Endothelial cell of umbilical vein (primary cell): Measurements from ENCODE around the gene NEK8. TPM values are rescaled to one million over a fixed set of nuclear protein-coding genes. Genes with fewer than 3 reads are reported as not detected.

Source experiments
- BruUV-seq: library from RNA; stranded (reverse); fragments of 400-500 nt; replicated peaks from 2 replicates; lab custom pipeline; 2021; lab: Mats Ljungman, UMichigan
- CTCF ChIA-PET: fragments of 300-600, 350-600 bp; sonication (Branson Sonifier 250); formaldehyde crosslinking; loops from one replicate; lab custom pipeline; 2021; ENCODE audit warnings: antibody characterized with exemption, inconsistent platforms; lab: Charles Lee
- POLR2A ChIA-PET: fragments of 300-600, 350-600 bp; sonication (Branson Sonifier 250); formaldehyde crosslinking; loops from one replicate; lab custom pipeline; 2021; ENCODE audit warnings: antibody characterized with exemption, inconsistent platforms; lab: Charles Lee
- DNase-seq: peaks from one replicate; pipeline ENCODE4 v3.0.0-alpha.2; 2011; ENCODE audit warnings: low read depth, low spot score
- FAIRE-seq: peaks from 2 replicates; lab custom pipeline; 2011; peaks lifted over from hg19 to GRCh38; lab: Jason Lieb, UNC
- H2AFZ ChIP-seq: 2 replicates; pipeline ENCODE4 v1.6.0; 2012; ENCODE audit warnings: low read depth, low read length, control low read depth, inconsistent platforms
- H3K27ac ChIP-seq: 2 replicates; pipeline ENCODE4 v1.5.1; 2011; ENCODE audit warnings: low read depth, mild to moderate bottlenecking, control low read depth, low read length, moderate library complexity; ENCODE audit not compliant: insufficient read depth
- H3K27me3 ChIP-seq, 2 experiments: 2 replicates each; pipeline versions ENCODE4 v1.6.0 to v1.6.1; 2011; ENCODE audit warnings: low read length in 2 of 2, mixed read lengths in 1 of 2; ENCODE audit not compliant: control insufficient read depth in 2 of 2, insufficient read depth in 2 of 2
- H3K36me3 ChIP-seq, 2 experiments: 2 replicates in 1 of 2; 3 replicates in 1 of 2; pipeline ENCODE4 v1.5.1; 2011; ENCODE audit warnings: low read length in 2 of 2, mild to moderate bottlenecking in 1 of 2, moderate library complexity in 1 of 2; ENCODE audit not compliant: control insufficient read depth in 2 of 2, insufficient read depth in 2 of 2; ENCODE audit errors: extremely low read depth in 1 of 2
- H3K4me1 ChIP-seq: 3 replicates; pipeline ENCODE4 v1.5.1; 2011; ENCODE audit warnings: mild to moderate bottlenecking, low read length; ENCODE audit not compliant: control insufficient read depth, insufficient read depth; ENCODE audit errors: extremely low read depth
- H3K4me2 ChIP-seq: 2 replicates; pipeline ENCODE4 v1.6.1; 2011; ENCODE audit warnings: low read length, control low read depth, mixed read lengths; ENCODE audit not compliant: insufficient read depth
- H3K4me3 ChIP-seq, 3 experiments: fragments of 200-600 bp in 1 of 3; sonication (generic), shearing (Covaris generic) in 1 of 3; replicated peaks in 1 of 3; 2 replicates each; pipeline ENCODE4 v1.5.1; 2011 to 2016; ENCODE audit warnings: control low read depth in 3 of 3, low read length in 3 of 3, mild to moderate bottlenecking in 2 of 3, inconsistent platforms in 1 of 3, low read depth in 1 of 3, moderate library complexity in 1 of 3; ENCODE audit not compliant: insufficient read depth in 1 of 3
- H3K79me2 ChIP-seq: 2 replicates; pipeline ENCODE4 v1.6.0; 2012; ENCODE audit warnings: low read length, inconsistent platforms; ENCODE audit not compliant: control insufficient read depth, insufficient read depth
- H3K9ac ChIP-seq: replicated peaks from 2 replicates; pipeline ENCODE3; 2011; ENCODE audit warnings: low read length, control low read depth; ENCODE audit not compliant: insufficient read depth; ENCODE audit errors: extremely low read depth
- H3K9me1 ChIP-seq: replicated peaks from 3 replicates; pipeline ENCODE4 v1.6.0; 2011; ENCODE audit warnings: mild to moderate bottlenecking, low read length; ENCODE audit not compliant: control insufficient read depth, insufficient read depth; ENCODE audit errors: extremely low read depth
- H3K9me3 ChIP-seq: replicated peaks from 2 replicates; pipeline ENCODE4 v1.5.1; 2012; ENCODE audit warnings: low read length, inconsistent platforms; ENCODE audit not compliant: control insufficient read depth, insufficient read depth
- H4K20me1 ChIP-seq: replicated peaks from 2 replicates; pipeline ENCODE3; 2011; ENCODE audit warnings: mild to moderate bottlenecking, low read length; ENCODE audit not compliant: control insufficient read depth, insufficient read depth; ENCODE audit errors: extremely low read depth
- CTCF ChIP-seq, 2 donors: IDR thresholded peaks; 1 replicate in 1 of 2; 2 replicates in 1 of 2; pipeline ENCODE4 v1.5.1; 2011; ENCODE audit warnings: low read length in 2 of 2, mild to moderate bottlenecking in 2 of 2, moderate library complexity in 2 of 2, control low read depth in 1 of 2, inconsistent platforms in 1 of 2, low read depth in 1 of 2; ENCODE audit not compliant: insufficient read depth in 1 of 2; ENCODE audit errors: extremely low read depth in 1 of 2
- EZH2 ChIP-seq: IDR thresholded peaks from 2 replicates; pipeline ENCODE4 v1.6.1; 2012; ENCODE audit warnings: borderline replicate concordance, low read depth, mild to moderate bottlenecking, moderate library complexity, low read length, inconsistent platforms; ENCODE audit not compliant: severe bottlenecking
- FOS ChIP-seq: IDR thresholded peaks from 2 replicates; pipeline ENCODE4 v1.6.1; 2011; ENCODE audit warnings: mild to moderate bottlenecking, low read length, moderate library complexity, borderline replicate concordance; ENCODE audit not compliant: insufficient read depth
- GATA2 ChIP-seq: IDR thresholded peaks from 2 replicates; pipeline ENCODE4 v1.7.0; 2011; ENCODE audit warnings: low read depth, mild to moderate bottlenecking, moderate library complexity, mixed read lengths, low read length; ENCODE audit not compliant: insufficient read length, insufficient read depth
- JUN ChIP-seq: IDR thresholded peaks from 2 replicates; pipeline ENCODE4 v1.6.1; 2011; ENCODE audit warnings: borderline replicate concordance, low read depth; ENCODE audit not compliant: insufficient read length, insufficient read depth
- MAX ChIP-seq: IDR thresholded peaks from 2 replicates; pipeline ENCODE4 v1.6.1; 2011; ENCODE audit not compliant: insufficient read depth, insufficient read length
- MYC ChIP-seq: IDR thresholded peaks from one replicate; pipeline ENCODE4 v1.6.1; 2011; ENCODE audit warnings: mild to moderate bottlenecking, low read depth, low read length
- POLR2A ChIP-seq: IDR thresholded peaks from 2 replicates; pipeline ENCODE4 v1.6.1; 2012; ENCODE audit warnings: low read depth, mild to moderate bottlenecking, control low read depth, low read length
- POLR2AphosphoS5 ChIP-seq: IDR thresholded peaks from 2 replicates; pipeline ENCODE4 v1.6.1; 2012; ENCODE audit warnings: low read depth, mild to moderate bottlenecking, control low read depth, low read length, moderate library complexity; ENCODE audit not compliant: insufficient read depth
- dilution Hi-C: fragments of 300-500 bp; cut with MboI; formaldehyde crosslinking; loops from one replicate; pipeline ENCODE4 v1.15.0; 2019; ENCODE audit warnings: low sequenced_read_pairs; ENCODE audit not compliant: extremely low pct_ligation_motif_present
- intact Hi-C: fragments of 100-400 bp; cut with micrococcal nuclease; formaldehyde crosslinking; loops from one replicate; pipeline ENCODE4 v1.10.0; 2022
- polyA plus RNA-seq, 4 experiments: library from polyadenylated mRNA; depleted of rRNA in 3 of 4; stranded (reverse) in 3 of 4; unstranded in 1 of 4; fragments of >200 nt; gene quantifications; 2 replicates each; pipeline versions ENCODE4 v1.2.1 to v1.2.3, GENCODE V29; 2011 to 2012; ENCODE audit warnings: missing spikeins in 1 of 4
- total RNA-seq: library from RNA; stranded (reverse); gene quantifications from 2 replicates; pipeline ENCODE4 v1.2.3, GENCODE V29; 2021

NEK8 gene
- total and polyA plus RNA-seq, 2 donors (not counting 3 experiments of a cell fraction or from before 2014, with no cell fraction given), result 3.1 to 3.2 TPM

- TF ChIP-seq CTCF (IDR thresholded peaks at IDR 0.05; ENCODE audit: extremely low read depth in 1 of 2, insufficient read depth in 1 of 2, low read depth in 1 of 2, low read length in 2 of 2), result no peak
- TF ChIP-seq FOS, result no peak
- TF ChIP-seq MYC, result no peak
- no peak for TF ChIP-seq JUN
- no peak for TF ChIP-seq MAX
- TF ChIP-seq POLR2AphosphoS5, result no peak
- no peak for TF ChIP-seq POLR2A
- TF ChIP-seq GATA2, result no peak
- no peak for TF ChIP-seq EZH2
- CTCF ChIA-PET, result interaction anchor here (1.2 to 1.3 kb wide), 2 partner anchors 11 to 25 kb away, joined by 3 to 4 read pairs; no protein-coding TSS in a partner anchor
- POLR2A ChIA-PET, result no interaction called here
These were observed 9.4 kb downstream of the NEK8 start for GRCh38 chr17:28737770-28738679.

More at GRCh38 chr17:28737770-28738679, 9.4 kb downstream of the NEK8 start:
- H3K4me1 ChIP-seq, result peaks cover 1% of the 10 kb centered on the region
- no peak for FAIRE-seq
- no peaks in the 10 kb centered on the region for H3K9me3 ChIP-seq
- no peak overlapping the region for H3K27ac ChIP-seq
- H4K20me1 ChIP-seq, result no peaks in the 10 kb centered on the region
- no peak for DNase-seq
- H3K9me1 ChIP-seq, result no peaks in the 10 kb centered on the region
- no TSS peak for BruUV-seq
- intact Hi-C loops (no loop called here), dilution Hi-C loops (no loop called here)
- H3K79me2 ChIP-seq, result no peaks in the 10 kb centered on the region
- H2AFZ ChIP-seq, result no peak overlapping the region
- no peak overlapping the region for H3K9ac ChIP-seq
- no peaks in the 10 kb centered on the region for H3K36me3 ChIP-seq
- no peak overlapping the region for H3K4me3 ChIP-seq
- H3K4me2 ChIP-seq, result no peak overlapping the region
- no peaks in the 10 kb centered on the region for H3K27me3 ChIP-seq
